Neural progenitor cell (in vitro differentiated cells): Measurements from ENCODE around the gene MAOB. TPM values are rescaled to one million over a fixed set of nuclear protein-coding genes. Genes with fewer than 3 reads are reported as not detected.
A peak's percentile ranks its signal among the peaks of the same experiment; 100 is the strongest.
"Not testable (repeated sequence)": the region's sequence is repeated elsewhere in the genome, so short reads cannot be mapped to it uniquely, and the experiment has no call there.

ENCODE experiments used
- DNase-seq: peaks from one replicate; pipeline ENCODE4 v3.0.0-alpha.2; 2016; ENCODE audit warnings: low spot score
- H2AFZ ChIP-seq: fragments of 200-600 bp; sonication (generic); replicated peaks from 2 replicates; pipeline ENCODE4 v1.6.1; 2016; ENCODE audit warnings: antibody characterized with exemption
- H3F3A ChIP-seq: fragments of 200-600 bp; sonication (generic); 2 replicates; pipeline ENCODE4 v1.6.1; 2016; ENCODE audit warnings: antibody characterized with exemption, low read depth
- H3K27ac ChIP-seq: fragments of 200-600 bp; sonication (generic); 2 replicates; pipeline ENCODE4 v1.5.1; 2016; ENCODE audit warnings: mild to moderate bottlenecking
- H3K27me3 ChIP-seq: fragments of 200-600 bp; sonication (generic); 2 replicates; pipeline ENCODE4 v1.6.1; 2016; ENCODE audit warnings: mild to moderate bottlenecking, moderate library complexity
- H3K36me3 ChIP-seq: fragments of 200-600 bp; sonication (generic); 2 replicates; pipeline ENCODE4 v1.5.1; 2016
- H3K4me1 ChIP-seq: fragments of 200-600 bp; sonication (generic); 2 replicates; pipeline ENCODE4 v1.6.1; 2016; ENCODE audit warnings: mixed run types
- H3K4me2 ChIP-seq: fragments of 200-600 bp; sonication (generic); 2 replicates; pipeline ENCODE4 v1.6.1; 2016
- H3K4me3 ChIP-seq: fragments of 200-600 bp; sonication (generic); 2 replicates; pipeline ENCODE4 v1.5.1; 2016
- H3K79me2 ChIP-seq: fragments of 200-600 bp; sonication (generic); 2 replicates; pipeline ENCODE4 v1.6.1; 2016; ENCODE audit warnings: low read depth
- H3K9ac ChIP-seq: fragments of 200-600 bp; sonication (generic); 2 replicates; pipeline ENCODE4 v1.6.1; 2016
- H3K9me3 ChIP-seq: fragments of 200-600 bp; sonication (generic); 2 replicates; pipeline ENCODE4 v1.5.1; 2016; ENCODE audit warnings: low read depth
- H4K20me1 ChIP-seq: fragments of 200-600 bp; sonication (generic); 2 replicates; pipeline ENCODE4 v1.6.1; 2016; ENCODE audit warnings: low read depth
- H3K27ac Mint-ChIP-seq: 3 replicates; pipeline ENCODE4 v1.8.0; 2021; ENCODE audit warnings: mixed read lengths
- H3K27me3 Mint-ChIP-seq: 2 replicates; pipeline ENCODE4 v1.8.0; 2022; ENCODE audit warnings: low read depth, mild to moderate bottlenecking, inconsistent platforms, moderate library complexity, mixed read lengths; ENCODE audit not compliant: insufficient read depth
- H3K36me3 Mint-ChIP-seq: 3 replicates; pipeline ENCODE4 v1.8.0; 2021; ENCODE audit warnings: mixed read lengths
- H3K4me1 Mint-ChIP-seq: 3 replicates; pipeline ENCODE4 v1.8.0; 2021; ENCODE audit warnings: mixed read lengths
- H3K4me3 Mint-ChIP-seq: 3 replicates; pipeline ENCODE4 v1.8.0; 2021; ENCODE audit warnings: mild to moderate bottlenecking, moderate library complexity, mixed read lengths
- H3K9me3 Mint-ChIP-seq: 3 replicates; pipeline ENCODE4 v1.8.0; 2020; ENCODE audit warnings: mixed read lengths
- CTCF ChIP-seq: fragments of 200-600 bp; sonication (generic); IDR thresholded peaks from 2 replicates; pipeline ENCODE4 v1.5.1; 2017; ENCODE audit warnings: antibody characterized with exemption, mild to moderate bottlenecking
- EZH2 ChIP-seq: fragments of 200-600 bp; sonication (generic); IDR thresholded peaks from 2 replicates; pipeline ENCODE4 v1.6.1; 2017; ENCODE audit warnings: antibody characterized with exemption, mild to moderate bottlenecking, moderate library complexity
- EZH2phosphoT487 ChIP-seq: fragments of 200-600 bp; sonication (generic); IDR thresholded peaks from 2 replicates; pipeline ENCODE4 v1.6.1; 2017; ENCODE audit warnings: antibody characterized with exemption
- total RNA-seq: library from RNA; depleted of rRNA; stranded (reverse); fragments of >200 nt; gene quantifications from 2 replicates; pipeline ENCODE4 v1.2.3, GENCODE V29; 2015; ENCODE audit warnings: low replicate concordance

The MAOB gene
- total RNA-seq, result 0.40 and 1.5 TPM in 2 replicates

GRCh38 chrX:43882294-43882681 lies at the start of gene MAOB:
Gene MAOB (minus strand): TSS chrX:43882450. CDS start chrX:43882299, 151 bp downstream.
- H3K36me3 ChIP-seq, result no peaks in the 10 kb centered on the region
- TF ChIP-seq EZH2phosphoT487 (no peak), EZH2 (no peak), CTCF (no peak)
- peaks cover 3% of the 10 kb centered on the region for H3K4me1 Mint-ChIP-seq
- H3K4me3 ChIP-seq, result peak within 1 kb of the TSS; percentile 39
- H3F3A ChIP-seq, result no peaks in the 10 kb centered on the region
- DNase-seq, result peak; percentile 58
- peak within 1 kb of the TSS; percentile 64 for H3K4me2 ChIP-seq
- H3K9ac ChIP-seq, result no peak within 1 kb of the TSS
- no peaks in the 10 kb centered on the region for H3K79me2 ChIP-seq
- no peak within 1 kb of the TSS for H3K27ac ChIP-seq
- no peaks in the 10 kb centered on the region for H3K9me3 ChIP-seq
- no peak within 1 kb of the TSS for H3K27ac Mint-ChIP-seq
- peak within 1 kb of the TSS; percentile 26 for H2AFZ ChIP-seq
- peak within 1 kb of the TSS; percentile 64 for H3K4me3 Mint-ChIP-seq
- H3K9me3 Mint-ChIP-seq, result peaks cover 6% of the 10 kb centered on the region
- no peaks in the 10 kb centered on the region for H3K4me1 ChIP-seq
- H3K27me3 ChIP-seq, result peaks cover 27% of the 10 kb centered on the region
- H3K27me3 Mint-ChIP-seq, result peaks cover 3% of the 10 kb centered on the region
- H4K20me1 ChIP-seq, result no peaks in the 10 kb centered on the region
- peaks cover 1% of the 10 kb centered on the region for H3K36me3 Mint-ChIP-seq

GRCh38 chrX:43922032-43922431 lies 39.8 kb upstream of the MAOB start:
- H3K9me3 Mint-ChIP-seq, result peaks cover 19% of the 10 kb centered on the region
- H3K9ac ChIP-seq, H4K20me1 ChIP-seq, DNase-seq, H3K4me1 ChIP-seq, H3K9me3 ChIP-seq, H3K27me3 ChIP-seq, H3K4me2 ChIP-seq, H3K27ac ChIP-seq, H3K36me3 Mint-ChIP-seq, H3K4me1 Mint-ChIP-seq, H3K4me3 ChIP-seq, H2AFZ ChIP-seq, H3K27me3 Mint-ChIP-seq, H3K27ac Mint-ChIP-seq, H3K79me2 ChIP-seq, H3K36me3 ChIP-seq, H3K4me3 Mint-ChIP-seq, H3F3A ChIP-seq: not testable (repeated sequence)

DNA sequence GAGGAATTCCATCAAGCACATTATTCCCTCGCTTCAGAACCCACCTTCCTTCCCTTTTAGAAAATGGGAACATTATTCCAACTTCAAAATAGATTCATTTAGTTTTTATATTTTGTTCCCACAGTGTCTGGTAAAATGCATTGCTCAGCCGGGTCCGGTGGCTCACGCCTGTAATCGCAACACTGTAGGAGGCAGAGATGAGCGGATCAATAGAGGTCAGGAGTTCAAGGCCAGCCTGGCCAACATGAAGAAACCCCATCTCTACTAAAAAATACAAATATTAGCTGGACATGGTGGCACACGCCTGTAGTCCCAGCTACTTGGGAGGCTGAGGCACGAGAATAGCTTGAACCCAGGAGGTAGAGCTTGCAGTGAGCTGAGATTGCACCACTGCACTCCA lies 28.5 kb upstream of the MAOB start:
- H3K4me3 ChIP-seq, H3K9me3 ChIP-seq, H3F3A ChIP-seq, H3K27ac ChIP-seq, H3K4me2 ChIP-seq, H3K27me3 ChIP-seq, H2AFZ ChIP-seq, H3K4me1 Mint-ChIP-seq, H3K9me3 Mint-ChIP-seq, H3K27me3 Mint-ChIP-seq, H3K36me3 Mint-ChIP-seq, H3K79me2 ChIP-seq, DNase-seq, H3K4me1 ChIP-seq, H3K27ac Mint-ChIP-seq, H3K36me3 ChIP-seq, H3K9ac ChIP-seq, H3K4me3 Mint-ChIP-seq, H4K20me1 ChIP-seq: not testable (repeated sequence)

GRCh38 chrX:43910012-43910411 lies 27.8 kb upstream of the MAOB start:
- TF ChIP-seq CTCF (no peak), EZH2 (no peak), EZH2phosphoT487 (no peak)
- Histone ChIP-seq H3K27ac (no peak overlapping the region), H3K4me3 (no peak overlapping the region), H3K4me2 (no peak overlapping the region), H3K79me2 (no peaks in the 10 kb centered on the region), H3K9me3 (no peaks in the 10 kb centered on the region), H3K36me3 (no peaks in the 10 kb centered on the region), H4K20me1 (no peaks in the 10 kb centered on the region), H3K4me1 (no peaks in the 10 kb centered on the region), H2AFZ (no peak overlapping the region), H3K9ac (no peak overlapping the region), H3F3A (no peaks in the 10 kb centered on the region), H3K27me3 (no peaks in the 10 kb centered on the region)
- Mint-ChIP-seq H3K9me3 (no peaks in the 10 kb centered on the region), H3K4me3 (no peak overlapping the region), H3K27me3 (no peaks in the 10 kb centered on the region), H3K36me3 (no peaks in the 10 kb centered on the region), H3K27ac (no peak overlapping the region), H3K4me1 (no peaks in the 10 kb centered on the region)
- DNase-seq, result peak; percentile 41
